Embryonic facial prominence (tissue), 1 donor: ENCODE measurements around the gene PIK3C2B.
"Not testable (repeated sequence)": the region's sequence is repeated elsewhere in the genome, so short reads cannot be mapped to it uniquely, and the experiment has no call there.

Source experiments
- DNase-seq: peaks from one replicate; pipeline ENCODE4 v3.0.0-alpha.2; 2016; ENCODE audit errors: extremely low spot score

The PIK3C2B gene

GRCh38 chr1:204494281-204495077 is at the start of gene PIK3C2B:
Gene PIK3C2B (minus strand): TSS chr1:204494805. CDS start chr1:204469802, 25,003 bp downstream.
- peak; percentile 54 for DNase-seq

- no peak for DNase-seq
Measured at GRCh38 chr1:204544321-204544720, 49.7 kb upstream of the PIK3C2B start.

- DNase-seq, result no peak
Measured at GRCh38 chr1:204541626-204542025, 47.0 kb upstream of the PIK3C2B start.

- DNase-seq, result no peak
Measured at GRCh38 chr1:204532832-204533231, 38.2 kb upstream of the PIK3C2B start.

GRCh38 chr1:204530932-204531331 is 36.3 kb upstream of the PIK3C2B start:
- no peak for DNase-seq

GRCh38 chr1:204529371-204529895 is 34.8 kb upstream of the PIK3C2B start:
- DNase-seq, result no peak

GRCh38 chr1:204528677-204529076 is 34.1 kb upstream of the PIK3C2B start:
- DNase-seq, result no peak

GRCh38 chr1:204528241-204528640 is 33.6 kb upstream of the PIK3C2B start:
- no peak for DNase-seq

- no peak for DNase-seq
Measured at GRCh38 chr1:204524986-204525385, 30.4 kb upstream of the PIK3C2B start.

GRCh38 chr1:204523605-204524215 is 29.1 kb upstream of the PIK3C2B start:
- no peak for DNase-seq

GRCh38 chr1:204521941-204522521 is 27.4 kb upstream of the PIK3C2B start:
- not testable (repeated sequence) for DNase-seq

GRCh38 chr1:204520834-204521709 is 26.5 kb upstream of the PIK3C2B start:
- no peak for DNase-seq

- DNase-seq, result not testable (repeated sequence)
Measured at GRCh38 chr1:204517382-204517781, 22.8 kb upstream of the PIK3C2B start.

- DNase-seq, result peak; percentile 96
Measured at GRCh38 chr1:204516180-204516879, 21.7 kb upstream of the PIK3C2B start, which contains the start of gene MDM4. Gene MDM4 (plus strand): TSS chr1:204516406. CDS start chr1:204525519, 9,113 bp downstream.

- DNase-seq, result no peak
Measured at GRCh38 chr1:204514828-204515227, 20.2 kb upstream of the PIK3C2B start.

- DNase-seq, result no peak
Measured at GRCh38 chr1:204513117-204513716, 18.6 kb upstream of the PIK3C2B start.

GRCh38 chr1:204511366-204511765 is 16.8 kb upstream of the PIK3C2B start:
- no peak for DNase-seq

GRCh38 chr1:204509186-204509635 is 14.6 kb upstream of the PIK3C2B start:
- no peak for DNase-seq

- DNase-seq, result peak; percentile 51
Measured at GRCh38 chr1:204507317-204508105, 12.9 kb upstream of the PIK3C2B start.

GRCh38 chr1:204506969-204507316 is 12.3 kb upstream of the PIK3C2B start:
- DNase-seq, result peak; percentile 90
